Renal pelvis (tissue), 4 donors: ENCODE measurements around the gene HPSE2. TPM values are rescaled to one million over a fixed set of nuclear protein-coding genes. Genes with fewer than 3 reads are reported as not detected.
A peak's percentile ranks its signal among the peaks of the same experiment; 100 is the strongest.
"Not testable (repeated sequence)": the region's sequence is repeated elsewhere in the genome, so short reads cannot be mapped to it uniquely, and the experiment has no call there.

ENCODE experiments used
- DNase-seq: peaks from one replicate; pipeline ENCODE4 v3.0.0-alpha.2; 2013
- polyA plus RNA-seq, 3 donors: library from polyadenylated mRNA; unstranded; fragments of 120-200 nt; gene quantifications; one replicate each; pipeline ENCODE4 v1.2.1, GENCODE V29; 2013; ENCODE audit not compliant: insufficient read length in 3 of 3

The HPSE2 gene
- polyA plus RNA-seq, 3 donors: 0.44 to 0.71 (median 0.46) TPM

- no peak for DNase-seq
Measured at GRCh38 chr10:98509745-98510144, 725.9 kb downstream of the HPSE2 start.

GRCh38 chr10:98502535-98502934, 733.1 kb downstream of the HPSE2 start:
- DNase-seq: not testable (repeated sequence)

- DNase-seq: no peak
Measured at GRCh38 chr10:98492763-98493162, 742.9 kb downstream of the HPSE2 start.

- no peak for DNase-seq
Measured at GRCh38 chr10:98489561-98490481, 745.8 kb downstream of the HPSE2 start.

GRCh38 chr10:98488669-98489430, 746.8 kb downstream of the HPSE2 start:
- no peak for DNase-seq

- DNase-seq: no peak
Measured at GRCh38 chr10:98487649-98488048, 748.0 kb downstream of the HPSE2 start.

GRCh38 chr10:98486421-98486820, 749.2 kb downstream of the HPSE2 start:
- no peak for DNase-seq

GRCh38 chr10:98485959-98486358, 749.7 kb downstream of the HPSE2 start:
- DNase-seq: no peak

GRCh38 chr10:98483658-98484057, 752.0 kb downstream of the HPSE2 start:
- DNase-seq: no peak

GRCh38 chr10:98482096-98482495, 753.6 kb downstream of the HPSE2 start:
- no peak for DNase-seq

GRCh38 chr10:98481404-98481945, 754.2 kb downstream of the HPSE2 start:
- DNase-seq: no peak

GRCh38 chr10:98478430-98479222, 757.0 kb downstream of the HPSE2 start:
- no peak for DNase-seq

GRCh38 chr10:98477861-98478260, 757.8 kb downstream of the HPSE2 start:
- DNase-seq: no peak

GRCh38 chr10:98474628-98475027, 761.0 kb downstream of the HPSE2 start:
- DNase-seq: no peak

- peak; percentile 20 for DNase-seq
Measured at GRCh38 chr10:98472196-98472595, 763.5 kb downstream of the HPSE2 start.

- no peak for DNase-seq
Measured at GRCh38 chr10:98470850-98471249, 764.8 kb downstream of the HPSE2 start.

- DNase-seq: no peak
Measured at GRCh38 chr10:98469001-98469931, 766.4 kb downstream of the HPSE2 start.

- peak; percentile 80 for DNase-seq
Measured at GRCh38 chr10:98467506-98468318, 767.9 kb downstream of the HPSE2 start.

GRCh38 chr10:98466861-98467505, 768.7 kb downstream of the HPSE2 start:
- DNase-seq: no peak
